HepG2 (cell line): Measurements from ENCODE around the gene ZCWPW2. TPM values are rescaled to one million over a fixed set of nuclear protein-coding genes. Genes with fewer than 3 reads are reported as not detected.

Experiments used
- BCL6 ChIP-seq: IDR thresholded peaks from 2 replicates; pipeline ENCODE4 v1.6.1; 2016; ENCODE audit warnings: missing genetic modification reagents, missing compliant biosample characterization
- CEBPG ChIP-seq: IDR thresholded peaks from 2 replicates; pipeline ENCODE4 v1.6.1; 2016
- FOXA1 ChIP-seq, 2 experiments: fragments of 450-650 bp in 1 of 2; sonication (generic) in 1 of 2; formaldehyde crosslinking in 1 of 2; IDR thresholded peaks; 2 replicates each; pipeline versions ENCODE4 v1.4.0 to v1.6.1; 2016 to 2020; ENCODE audit warnings: missing genetic modification reagents in 1 of 2
- FOXJ3 ChIP-seq: sonication (generic); formaldehyde crosslinking; IDR thresholded peaks from 2 replicates; pipeline ENCODE4 v1.4.0; 2020; ENCODE audit warnings: missing genetic modification reagents, mild to moderate bottlenecking, borderline replicate concordance
- GFI1 ChIP-seq: sonication (generic); formaldehyde crosslinking; IDR thresholded peaks from 2 replicates; pipeline ENCODE4 v1.5.0; 2020; ENCODE audit warnings: missing genetic modification reagents, mild to moderate bottlenecking, borderline replicate concordance
- HMG20A ChIP-seq: IDR thresholded peaks from 2 replicates; pipeline ENCODE4 v1.6.1; 2016; ENCODE audit warnings: borderline replicate concordance
- HNF4G ChIP-seq, 2 experiments: sonication (generic) in 1 of 2; formaldehyde crosslinking in 1 of 2; IDR thresholded peaks; 2 replicates each; pipeline versions ENCODE4 v1.4.0 to v1.6.1; 2011 to 2020; ENCODE audit warnings: borderline replicate concordance in 2 of 2, low read depth in 2 of 2, mild to moderate bottlenecking in 2 of 2, low read length in 1 of 2, missing genetic modification reagents in 1 of 2, moderate library complexity in 1 of 2
- HOMEZ ChIP-seq: IDR thresholded peaks from 2 replicates; pipeline ENCODE4 v1.6.1; 2016; ENCODE audit warnings: low read depth
- MBD4 ChIP-seq: IDR thresholded peaks from 2 replicates; pipeline ENCODE4 v1.6.1; 2012; ENCODE audit warnings: low read length, inconsistent platforms, borderline replicate concordance
- MBNL3 ChIP-seq: fragments of 250-450 bp; sonication (Bioruptor Pico); conservative IDR thresholded peaks from 2 replicates; pipeline ENCODE4 v1.8.0; 2022; ENCODE audit warnings: mild to moderate bottlenecking, inconsistent platforms
- NR2F2 ChIP-seq: IDR thresholded peaks from 2 replicates; pipeline ENCODE4 v1.6.1; 2012; ENCODE audit warnings: low read depth, inconsistent platforms, borderline replicate concordance
- NR2F6 ChIP-seq, 2 experiments: IDR thresholded peaks; 2 replicates each; pipeline ENCODE4 v1.6.1; 2016; ENCODE audit warnings: antibody characterized with exemption in 1 of 2, mild to moderate bottlenecking in 1 of 2
- PITX1 ChIP-seq: sonication (generic); formaldehyde crosslinking; IDR thresholded peaks from 2 replicates; pipeline ENCODE4 v1.5.1; 2020; ENCODE audit warnings: mild to moderate bottlenecking, missing genetic modification reagents
- RFX5 ChIP-seq: IDR thresholded peaks from 2 replicates; pipeline ENCODE4 v1.6.1; 2011; ENCODE audit warnings: low read depth, low read length, improper control_type of control experiment
- SALL1 ChIP-seq: sonication (generic); formaldehyde crosslinking; IDR thresholded peaks from 2 replicates; pipeline ENCODE4 v1.8.0; 2022; ENCODE audit warnings: mild to moderate bottlenecking, missing genetic modification reagents
- SAP130 ChIP-seq: IDR thresholded peaks from 2 replicates; pipeline ENCODE4 v1.6.1; 2016; ENCODE audit warnings: low read depth
- SOX6 ChIP-seq, 2 experiments: fragments of 450-650 bp in 1 of 2; sonication (generic) in 1 of 2; formaldehyde crosslinking in 1 of 2; IDR thresholded peaks; 2 replicates each; pipeline versions ENCODE4 v1.4.0 to v1.6.1; 2017 to 2020; ENCODE audit warnings: antibody characterized with exemption in 1 of 2, mild to moderate bottlenecking in 1 of 2, missing genetic modification reagents in 1 of 2
- THAP11 ChIP-seq: IDR thresholded peaks from 2 replicates; pipeline ENCODE4 v1.6.1; 2016; ENCODE audit warnings: missing biosample characterization, missing genetic modification reagents
- ZNF430 ChIP-seq: sonication (generic); formaldehyde crosslinking; IDR thresholded peaks from 2 replicates; pipeline ENCODE4 v1.9.0; 2021; ENCODE audit warnings: mild to moderate bottlenecking, missing genetic modification reagents
- ZNF446 ChIP-seq: sonication (generic); formaldehyde crosslinking; IDR thresholded peaks from 2 replicates; pipeline ENCODE4 v1.5.0; 2020; ENCODE audit warnings: mild to moderate bottlenecking, missing genetic modification reagents
- ZNF644 ChIP-seq: IDR thresholded peaks from 2 replicates; pipeline ENCODE4 v1.6.1; 2016; ENCODE audit warnings: low read depth
- ZNF780A ChIP-seq: sonication (generic); formaldehyde crosslinking; IDR thresholded peaks from 2 replicates; pipeline ENCODE4 v1.8.0; 2022; ENCODE audit warnings: mild to moderate bottlenecking, missing genetic modification reagents, moderate library complexity
- polyA plus RNA-seq, 8 experiments: library from polyadenylated mRNA; depleted of rRNA in 3 of 8; stranded (reverse) in 7 of 8; unstranded in 1 of 8; fragments of >200 nt; fragmentation: Illumina TruSeq in 4 of 8; extraction: Trizol in 4 of 8; gene quantifications; 2 replicates each; pipeline versions ENCODE4 v1.2.1 to v1.2.3, GENCODE V29; 2011 to 2016; ENCODE audit warnings: low read depth in 4 of 8, missing spikeins in 1 of 8, mixed read lengths in 1 of 8; ENCODE audit not compliant: insufficient read depth in 1 of 8
- total RNA-seq, 5 experiments: library from RNA; depleted of rRNA; stranded (reverse); fragments of >200 nt; fragmentation: Illumina TruSeq; extraction: Trizol; gene quantifications; 2 replicates each; pipeline ENCODE4 v1.2.3, GENCODE V29; 2016; ENCODE audit warnings: low read depth in 1 of 5
- TF ChIP-seq, protein P1 (sequence below): sonication (generic); formaldehyde crosslinking; IDR thresholded peaks from 2 replicates; pipeline ENCODE4 v1.4.0; 2020; ENCODE audit warnings: mild to moderate bottlenecking, missing genetic modification reagents

Gene ZCWPW2
- total and polyA plus RNA-seq, 2 of the 13 experiments (the other 11 are each of a cell fraction or from before 2014, with no cell fraction given), result 0.17 to 0.53 TPM

GRCh38 chr3:28320981-28321380, 27.5 kb upstream of the ZCWPW2 start (continued):
- TF ChIP-seq, protein P1, sequence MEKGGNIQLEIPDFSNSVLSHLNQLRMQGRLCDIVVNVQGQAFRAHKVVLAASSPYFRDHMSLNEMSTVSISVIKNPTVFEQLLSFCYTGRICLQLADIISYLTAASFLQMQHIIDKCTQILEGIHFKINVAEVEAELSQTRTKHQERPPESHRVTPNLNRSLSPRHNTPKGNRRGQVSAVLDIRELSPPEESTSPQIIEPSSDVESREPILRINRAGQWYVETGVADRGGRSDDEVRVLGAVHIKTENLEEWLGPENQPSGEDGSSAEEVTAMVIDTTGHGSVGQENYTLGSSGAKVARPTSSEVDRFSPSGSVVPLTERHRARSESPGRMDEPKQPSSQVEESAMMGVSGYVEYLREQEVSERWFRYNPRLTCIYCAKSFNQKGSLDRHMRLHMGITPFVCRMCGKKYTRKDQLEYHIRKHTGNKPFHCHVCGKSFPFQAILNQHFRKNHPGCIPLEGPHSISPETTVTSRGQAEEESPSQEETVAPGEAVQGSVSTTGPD, result no peak
- TF ChIP-seq THAP11 (no peak), SALL1 (CRISPR knock-in tag) (peak; percentile 36; the same call in 1 of the 2 replicates), NR2F2 (peak; percentile 48; the same call in 1 of the 2 replicates), PITX1 (CRISPR knock-in tag) (0 out of 2 replicates have a peak, but pooled peaks have one; percentile 20), ZNF644 (peak; percentile 43; the same call in 1 of the 2 replicates), FOXJ3 (CRISPR knock-in tag) (peak; percentile 43; the same call in 1 of the 2 replicates), ZNF446 (no peak), ZNF780A (CRISPR knock-in tag) (no peak), HMG20A (peak; percentile 47; the same call in 1 of the 2 replicates), MBD4 (0 out of 2 replicates have a peak, but pooled peaks have one; percentile 20), BCL6 (CRISPR knock-in tag) (peak; percentile 98), SAP130 (CRISPR knock-in tag) (peak; percentile 26; the same call in 1 of the 2 replicates), NR2F6 (IDR thresholded peaks at IDR 0.05) (peak; percentile 52; the same call in 1 of the 2 replicates), NR2F6 (CRISPR knock-in tag; IDR thresholded peaks at IDR 0.05) (peak; percentile 45; the same call in 1 of the 2 replicates), ZNF430 (CRISPR knock-in tag) (no peak), HOMEZ (peak; percentile 87; the same call in 1 of the 2 replicates), FOXA1 (IDR thresholded peaks at IDR 0.05) (no peak), FOXA1 (CRISPR knock-in tag; IDR thresholded peaks at IDR 0.05) (peak; percentile 53), GFI1 (CRISPR knock-in tag) (0 out of 2 replicates have a peak, but pooled peaks have one; percentile 32), MBNL3 (CRISPR knock-in tag) (no peak), SOX6 (IDR thresholded peaks at IDR 0.05) (no peak), SOX6 (CRISPR knock-in tag; IDR thresholded peaks at IDR 0.05) (peak; percentile 68; the same call in 1 of the 2 replicates), RFX5 (no peak), HNF4G (IDR thresholded peaks at IDR 0.05; ENCODE audit: borderline replicate concordance, low read depth, low read length) (peak; percentile 83), HNF4G (CRISPR knock-in tag; IDR thresholded peaks at IDR 0.05; ENCODE audit: borderline replicate concordance, low read depth) (no peak), CEBPG (CRISPR knock-in tag) (peak; percentile 40; the same call in 1 of the 2 replicates)
